Natural killer cell (primary cell): Measurements from ENCODE around the gene KDM1B. TPM values are rescaled to one million over a fixed set of nuclear protein-coding genes. Genes with fewer than 3 reads are reported as not detected.

Source experiments
- ATAC-seq, 3 donors: fragments of 150-1000 bp in 2 of 3; fragments of 200-7000 bp in 1 of 3; cut with Tn5 transposase; 1 replicate in 1 of 3; 2 replicates in 2 of 3; pipeline ENCODE4 v1.10.0; 2021; ENCODE audit warnings: mild to moderate bottlenecking in 2 of 3, moderate library complexity in 2 of 3
- DNase-seq, 2 donors: peaks; one replicate each; pipeline versions ENCODE4 v3.0.0 to v3.0.0-alpha.2; 2013 to 2021; ENCODE audit warnings: mixed read lengths in 1 of 2
- H3K27ac ChIP-seq: one replicate; pipeline ENCODE4 v1.5.1; 2013; ENCODE audit warnings: mild to moderate bottlenecking, low read length
- H3K27me3 ChIP-seq: one replicate; pipeline ENCODE4 v1.6.1; 2013; ENCODE audit warnings: low read length; ENCODE audit not compliant: control insufficient read depth, insufficient read depth
- H3K36me3 ChIP-seq: one replicate; pipeline ENCODE4 v1.6.1; 2013; ENCODE audit warnings: low read length; ENCODE audit not compliant: control insufficient read depth, insufficient read depth
- H3K4me1 ChIP-seq: one replicate; pipeline ENCODE4 v1.6.1; 2013; ENCODE audit warnings: low read length; ENCODE audit not compliant: control insufficient read depth, insufficient read depth
- H3K4me3 ChIP-seq: one replicate; pipeline ENCODE4 v1.5.1; 2013; ENCODE audit warnings: low read length
- H3K9me3 ChIP-seq: one replicate; pipeline ENCODE4 v1.6.1; 2013; ENCODE audit warnings: low read length; ENCODE audit not compliant: control insufficient read depth, insufficient read depth
- H3K27ac Mint-ChIP-seq, 2 donors: one replicate each; pipeline ENCODE4 v1.8.0; 2022; ENCODE audit warnings: mild to moderate bottlenecking in 2 of 2, mixed read lengths in 2 of 2, moderate library complexity in 1 of 2
- H3K27me3 Mint-ChIP-seq, 2 donors: one replicate each; pipeline ENCODE4 v1.8.0; 2022; ENCODE audit warnings: low read depth in 2 of 2, mixed read lengths in 2 of 2
- H3K36me3 Mint-ChIP-seq: one replicate; pipeline ENCODE4 v1.8.0; 2022; ENCODE audit warnings: mixed read lengths
- H3K4me1 Mint-ChIP-seq, 2 donors: one replicate each; pipeline ENCODE4 v1.8.0; 2022; ENCODE audit warnings: mixed read lengths in 2 of 2
- H3K4me3 Mint-ChIP-seq: one replicate; pipeline ENCODE4 v1.8.0; 2022; ENCODE audit warnings: mild to moderate bottlenecking, moderate library complexity, mixed read lengths
- H3K9me3 Mint-ChIP-seq, 2 donors: one replicate each; pipeline ENCODE4 v1.8.0; 2022; ENCODE audit warnings: mixed read lengths in 2 of 2
- CTCF ChIP-seq: fragments of 200-600 bp; IDR thresholded peaks from one replicate; pipeline ENCODE4 v1.8.0; 2022; ENCODE audit warnings: antibody characterized with exemption
- WGBS: methylation state at CpG from one replicate; pipeline ENCODE4 v1.1.7; 2013; ENCODE audit warnings: missing lambda C conversion rate; ENCODE audit not compliant: insufficient coverage; 5-methylcytosine and 5-hydroxymethylcytosine counted together
- intact Hi-C: fragments of 100-400 bp; cut with micrococcal nuclease; formaldehyde crosslinking; loops from one replicate; pipeline ENCODE4 v1.14.2; 2022
- total RNA-seq, 4 donors: library from RNA; stranded (reverse); fragments of 120-200 nt in 1 of 4; gene quantifications; one replicate each; pipeline versions ENCODE4 v1.2.3 to v1.2.4, GENCODE V29; 2013 to 2022

Gene KDM1B
- total RNA-seq, 3 donors from 2014 or later (not counting 1 experiment from before 2014, with no cell fraction given) = 12.7 to 13.3 (median 13.0) TPM

- intact Hi-C loops = no loop called here
- H3K36me3 ChIP-seq = peaks cover 16% of the 10 kb centered on the region
- no peak overlapping the region for H3K4me3 Mint-ChIP-seq
- H3K9me3 Mint-ChIP-seq = no peaks in the 10 kb centered on the region
- no peaks in the 10 kb centered on the region for H3K27me3 Mint-ChIP-seq
- DNase-seq = no peak
- no peaks in the 10 kb centered on the region for H3K27me3 ChIP-seq
- H3K4me1 ChIP-seq = peaks cover 5% of the 10 kb centered on the region
- H3K9me3 ChIP-seq = no peaks in the 10 kb centered on the region
- no peak overlapping the region for H3K27ac Mint-ChIP-seq
- H3K27ac ChIP-seq = no peak overlapping the region
- 96% methylated on average over 5 of the region's 5 CpGs for WGBS
- no peak overlapping the region for H3K4me3 ChIP-seq
- TF ChIP-seq CTCF = no peak
- ATAC-seq = no peak
- peaks cover 14% of the 10 kb centered on the region for H3K36me3 Mint-ChIP-seq
- H3K4me1 Mint-ChIP-seq = peaks cover 0 to 5% of the 10 kb centered on the region in 2 donors
These were observed 55.5 kb downstream of the KDM1B start for GRCh38 chr6:18210707-18211106.

- no peak for TF ChIP-seq CTCF
- ATAC-seq (no peak), DNase-seq (peak in 1 of 2 donors; percentile 4)
- no peak overlapping the region for H3K27ac ChIP-seq
- no peaks in the 10 kb centered on the region for H3K27me3 ChIP-seq
- peaks cover 16% of the 10 kb centered on the region for H3K36me3 ChIP-seq
- WGBS = 76% methylated on average over 6 of the region's 6 CpGs
- H3K36me3 Mint-ChIP-seq = peaks cover 16% of the 10 kb centered on the region
- H3K27me3 Mint-ChIP-seq = no peaks in the 10 kb centered on the region
- intact Hi-C loops = no loop called here
- peaks cover 0 to 5% of the 10 kb centered on the region in 2 donors for H3K4me1 Mint-ChIP-seq
- H3K4me3 Mint-ChIP-seq = no peak overlapping the region
- H3K9me3 ChIP-seq = no peaks in the 10 kb centered on the region
- no peaks in the 10 kb centered on the region for H3K9me3 Mint-ChIP-seq
- no peak overlapping the region for H3K4me3 ChIP-seq
- no peak overlapping the region for H3K27ac Mint-ChIP-seq
- H3K4me1 ChIP-seq = peaks cover 5% of the 10 kb centered on the region
These were observed 56.1 kb downstream of the KDM1B start for GRCh38 chr6:18211338-18211737.

- Histone ChIP-seq H3K4me3 (no peak overlapping the region), H3K27me3 (no peaks in the 10 kb centered on the region), H3K36me3 (peaks cover 16% of the 10 kb centered on the region), H3K4me1 (peaks cover 5% of the 10 kb centered on the region), H3K27ac (no peak overlapping the region), H3K9me3 (no peaks in the 10 kb centered on the region)
- no peaks in the 10 kb centered on the region for H3K9me3 Mint-ChIP-seq
- 86% methylated on average over 4 of the region's 4 CpGs for WGBS
- no peak for TF ChIP-seq CTCF
- intact Hi-C loops = no loop called here
- ATAC-seq (no peak), DNase-seq (no peak)
- H3K36me3 Mint-ChIP-seq = peaks cover 21% of the 10 kb centered on the region
- H3K27ac Mint-ChIP-seq = no peak overlapping the region
- H3K27me3 Mint-ChIP-seq = no peaks in the 10 kb centered on the region
- no peak overlapping the region for H3K4me3 Mint-ChIP-seq
- H3K4me1 Mint-ChIP-seq = peaks cover 0 to 5% of the 10 kb centered on the region in 2 donors
These were observed 57.0 kb downstream of the KDM1B start for GRCh38 chr6:18212231-18212630.

DNA sequence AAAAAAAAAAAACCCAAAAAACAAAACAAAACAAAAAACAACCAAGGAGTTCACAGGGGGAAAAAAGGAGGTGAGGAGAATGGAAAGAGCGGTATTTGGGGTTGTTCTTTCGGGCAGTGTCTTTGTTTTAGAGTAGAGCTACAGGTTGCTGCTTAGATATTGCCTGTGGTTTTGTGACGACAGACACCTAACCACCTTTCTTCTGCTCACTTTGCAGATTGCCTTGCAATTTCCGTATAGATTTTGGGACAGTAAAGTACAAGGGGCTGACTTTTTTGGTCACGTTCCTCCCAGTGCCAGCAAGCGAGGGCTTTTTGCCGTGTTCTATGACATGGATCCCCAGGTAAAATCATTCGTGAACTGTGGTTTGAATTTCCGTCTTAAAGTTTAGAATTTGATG lies 58.2 kb downstream of the KDM1B start:
- Histone ChIP-seq H3K27me3 (no peaks in the 10 kb centered on the region), H3K27ac (no peak overlapping the region), H3K4me3 (no peak overlapping the region), H3K36me3 (peaks cover 17% of the 10 kb centered on the region), H3K9me3 (no peaks in the 10 kb centered on the region), H3K4me1 (peaks cover 5% of the 10 kb centered on the region)
- Mint-ChIP-seq H3K27ac (no peak overlapping the region), H3K36me3 (peaks cover 16% of the 10 kb centered on the region), H3K27me3 (no peaks in the 10 kb centered on the region), H3K4me3 (no peak overlapping the region), H3K9me3 (no peaks in the 10 kb centered on the region), H3K4me1 (peaks cover 0 to 5% of the 10 kb centered on the region in 2 donors)
- DNase-seq (peak in 1 of 2 donors; percentile 42), ATAC-seq (no peak)
- intact Hi-C loops = no loop called here
- no peak for TF ChIP-seq CTCF
- 92% methylated on average over 9 of the region's 9 CpGs for WGBS
